HG02943 (cell line): ENCODE data around the gene TTLL6.
"Not testable (repeated sequence)": the region's sequence is repeated elsewhere in the genome, so short reads cannot be mapped to it uniquely, and the experiment has no call there.

Experiments used
- ATAC-seq: cut with Tn5 transposase; IDR thresholded peaks from one replicate; pipeline ENCODE4 v1.9.1; 2021; ENCODE audit warnings: mild to moderate bottlenecking, low read depth, moderate library complexity; ENCODE audit not compliant: unreplicated experiment

TTLL6 gene

DNA sequence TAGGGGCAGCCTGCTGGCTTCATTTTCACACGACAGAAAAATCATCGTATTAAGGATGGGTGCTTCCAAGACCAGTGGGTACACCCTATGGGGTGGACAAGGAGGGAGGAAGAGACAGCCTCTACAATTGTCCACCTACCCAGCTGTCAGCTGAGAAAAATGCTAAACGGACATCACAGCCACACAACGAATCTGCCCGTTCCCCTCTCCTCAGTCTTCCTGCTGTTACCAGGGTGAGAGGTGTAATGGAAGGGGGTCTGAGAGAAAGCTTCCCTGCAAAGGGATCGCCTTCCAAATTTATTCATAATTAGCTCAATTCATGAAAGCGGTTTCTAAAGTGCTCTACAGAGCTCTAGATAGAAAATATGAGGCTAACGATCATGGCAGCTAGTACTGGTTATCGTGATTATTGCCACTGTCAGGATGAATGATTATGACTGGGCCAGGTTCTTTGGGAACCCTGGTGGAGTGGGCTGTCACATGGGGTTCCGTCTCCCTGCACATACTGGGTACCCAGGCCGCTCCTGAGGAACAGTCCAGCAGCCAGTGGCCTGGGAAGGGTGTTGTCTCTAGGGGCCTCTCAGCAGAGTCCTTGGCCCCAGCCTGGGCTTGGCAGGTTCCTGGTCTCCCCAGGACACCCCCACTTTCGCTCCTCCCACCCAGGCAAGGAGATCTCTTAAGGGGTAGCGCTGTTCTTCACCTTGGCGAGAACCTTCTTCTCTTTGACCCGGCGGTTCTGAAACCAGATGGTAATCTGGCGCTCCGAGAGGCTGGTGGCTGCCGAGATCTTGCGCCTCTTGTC is 90.7 kb downstream of the TTLL6 start:
- no peak for ATAC-seq

DNA sequence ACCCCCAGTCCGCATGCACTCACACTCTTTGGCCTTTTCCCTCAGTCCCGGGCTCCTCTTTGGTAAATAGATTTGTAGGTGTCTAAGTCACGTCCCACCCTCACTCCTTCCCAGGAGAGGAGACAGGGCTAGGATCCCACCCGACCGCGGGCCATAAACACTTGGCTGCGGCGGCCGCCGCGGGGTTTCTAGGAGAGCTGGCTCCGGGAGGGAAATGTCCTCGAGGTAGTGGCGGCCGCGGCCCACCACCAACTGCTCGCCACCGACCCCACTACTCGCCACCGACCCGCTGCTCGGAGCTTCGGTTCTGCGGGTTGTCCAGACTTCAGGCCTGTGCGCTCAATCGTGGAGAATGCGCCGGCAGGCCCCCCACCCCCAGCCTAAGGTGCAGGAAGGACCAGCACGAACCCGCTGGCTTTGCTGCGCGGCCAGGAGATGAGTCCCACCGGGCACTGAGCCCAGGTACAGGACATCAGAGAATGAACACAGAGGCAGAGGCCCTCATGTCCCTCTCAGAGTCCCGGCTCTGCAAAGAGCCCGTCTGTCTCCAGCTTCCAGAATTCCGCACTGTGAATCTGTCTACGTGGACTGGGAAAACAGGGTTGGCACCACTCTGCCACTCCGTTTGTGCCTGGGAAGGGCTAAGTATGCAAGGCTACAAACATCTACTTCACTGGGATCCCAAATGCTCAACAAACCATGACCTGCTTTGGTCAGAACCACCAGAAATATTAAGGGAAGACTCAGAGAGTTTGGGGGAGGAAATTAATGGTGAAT is 91.6 kb downstream of the TTLL6 start:
- no peak for ATAC-seq

DNA sequence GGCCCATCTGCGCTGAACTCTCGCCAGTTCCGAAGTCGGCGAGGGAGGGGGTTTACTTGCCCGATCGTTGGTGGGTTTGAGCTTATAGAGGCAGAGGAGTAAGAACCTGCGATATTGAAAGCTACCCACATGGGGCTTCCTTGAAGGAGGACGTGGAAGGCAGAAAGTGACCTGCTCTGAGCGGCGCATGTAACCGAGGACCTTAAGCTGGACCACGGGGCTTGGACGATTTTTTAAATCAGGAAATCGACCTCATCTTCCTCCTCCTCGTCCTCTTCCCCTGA is 92.1 kb downstream of the TTLL6 start:
- no peak for ATAC-seq

DNA sequence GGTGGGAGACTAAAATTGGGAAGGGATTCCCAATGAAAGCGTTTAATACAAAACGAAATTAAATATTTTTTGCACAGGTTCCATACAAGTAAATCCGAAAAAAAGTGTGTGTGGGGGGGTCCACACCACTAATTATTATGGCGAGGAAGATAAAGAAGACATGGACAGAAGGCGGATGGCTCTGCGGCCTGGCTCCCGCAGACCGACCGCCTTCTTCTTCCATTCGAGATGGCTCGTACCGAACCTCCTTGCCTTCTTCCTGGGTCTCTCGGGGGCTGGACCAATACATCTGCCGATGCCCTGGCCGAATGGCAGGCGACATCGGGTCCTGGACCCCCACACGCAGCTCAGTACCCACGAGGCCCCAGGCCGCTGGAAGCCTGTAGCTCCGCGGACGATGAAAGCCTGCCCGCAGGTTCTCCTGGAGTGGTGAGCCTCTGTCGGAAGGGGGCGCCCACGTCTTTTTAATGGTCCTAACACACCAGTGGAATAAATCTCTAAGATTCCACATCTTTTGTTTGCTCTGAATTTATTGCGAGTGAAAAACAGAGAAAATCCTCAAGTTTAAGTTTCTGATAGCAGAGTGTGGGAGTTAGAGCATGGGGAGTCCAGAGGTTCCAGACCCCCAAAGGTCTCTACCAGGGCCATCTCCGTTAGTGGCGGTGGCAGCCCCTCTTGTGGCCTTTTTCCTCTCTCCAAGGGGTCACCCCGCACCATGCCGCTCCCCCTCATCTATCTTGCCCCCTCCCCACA is 92.6 kb downstream of the TTLL6 start:
- ATAC-seq, result no peak

DNA sequence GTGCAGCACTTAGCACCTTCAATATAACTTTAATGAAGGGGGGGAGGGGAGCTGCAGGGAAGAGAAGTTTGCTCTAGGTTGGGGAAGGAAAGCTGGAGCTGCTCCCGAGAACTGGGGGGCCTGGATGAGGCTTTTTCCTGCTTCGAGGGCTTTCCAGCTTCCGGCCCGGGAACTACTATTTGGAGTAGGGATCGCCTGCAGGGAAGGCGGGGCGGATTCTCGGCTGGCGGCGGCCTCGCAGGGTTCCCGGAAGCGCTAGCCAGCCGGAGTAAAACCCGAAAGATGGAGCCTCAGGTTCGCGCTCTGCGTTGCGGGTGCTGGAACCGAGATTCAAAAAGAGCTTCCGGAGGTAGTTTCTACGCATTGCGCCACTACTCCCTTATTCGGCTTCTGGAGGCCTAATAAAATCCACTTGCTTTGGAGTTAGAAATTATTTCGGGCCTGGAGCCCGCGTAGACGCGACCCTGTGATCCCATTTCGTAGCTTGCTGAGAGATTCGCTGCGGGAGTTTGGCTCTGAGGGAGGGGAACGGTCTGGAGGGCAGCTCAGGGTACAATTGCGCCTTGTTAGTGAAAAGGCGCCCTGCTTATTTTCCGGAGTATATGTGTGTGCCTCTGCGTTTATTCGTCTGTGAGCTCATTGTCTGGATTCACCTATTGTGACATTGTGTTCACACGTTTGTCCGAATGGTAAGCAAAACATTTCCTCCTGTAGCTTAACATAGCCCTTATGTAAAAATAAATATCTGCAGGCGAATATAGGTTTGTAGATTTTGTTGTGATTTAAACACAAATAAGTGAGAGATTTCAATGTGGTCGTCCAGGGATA is 93.4 kb downstream of the TTLL6 start:
- no peak for ATAC-seq

DNA sequence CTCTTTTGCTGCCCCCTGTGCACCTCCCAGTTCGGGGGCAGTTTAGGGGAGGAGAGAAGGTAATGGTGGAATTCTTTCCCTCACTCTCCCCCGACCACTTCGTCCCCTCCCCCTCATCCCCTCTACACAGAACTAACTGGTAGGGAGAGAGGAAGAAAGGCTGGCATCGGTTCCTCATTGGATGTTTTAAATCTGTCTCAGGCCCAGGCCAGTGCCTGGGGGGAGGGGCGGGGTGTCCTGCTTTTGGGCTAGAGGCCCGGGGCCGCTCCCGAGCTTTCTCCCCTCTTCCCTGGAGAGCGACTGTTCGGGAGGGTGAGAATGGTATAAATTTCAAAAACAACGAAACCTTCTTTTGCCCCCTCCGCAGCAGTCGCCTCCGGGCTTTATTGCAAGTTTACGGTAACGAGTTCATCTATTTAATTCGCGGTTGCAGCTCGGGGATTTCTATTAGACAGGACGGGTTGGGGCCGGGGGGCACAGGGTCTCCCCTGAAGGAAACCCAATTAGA is 94.1 kb downstream of the TTLL6 start, which contains the start of gene PRAC2:
Gene PRAC2 (plus strand): TSS at position 271 of the 508 bp plus-strand sequence. CDS start 1,226 bp downstream, outside the sequence.
- no peak for ATAC-seq

DNA sequence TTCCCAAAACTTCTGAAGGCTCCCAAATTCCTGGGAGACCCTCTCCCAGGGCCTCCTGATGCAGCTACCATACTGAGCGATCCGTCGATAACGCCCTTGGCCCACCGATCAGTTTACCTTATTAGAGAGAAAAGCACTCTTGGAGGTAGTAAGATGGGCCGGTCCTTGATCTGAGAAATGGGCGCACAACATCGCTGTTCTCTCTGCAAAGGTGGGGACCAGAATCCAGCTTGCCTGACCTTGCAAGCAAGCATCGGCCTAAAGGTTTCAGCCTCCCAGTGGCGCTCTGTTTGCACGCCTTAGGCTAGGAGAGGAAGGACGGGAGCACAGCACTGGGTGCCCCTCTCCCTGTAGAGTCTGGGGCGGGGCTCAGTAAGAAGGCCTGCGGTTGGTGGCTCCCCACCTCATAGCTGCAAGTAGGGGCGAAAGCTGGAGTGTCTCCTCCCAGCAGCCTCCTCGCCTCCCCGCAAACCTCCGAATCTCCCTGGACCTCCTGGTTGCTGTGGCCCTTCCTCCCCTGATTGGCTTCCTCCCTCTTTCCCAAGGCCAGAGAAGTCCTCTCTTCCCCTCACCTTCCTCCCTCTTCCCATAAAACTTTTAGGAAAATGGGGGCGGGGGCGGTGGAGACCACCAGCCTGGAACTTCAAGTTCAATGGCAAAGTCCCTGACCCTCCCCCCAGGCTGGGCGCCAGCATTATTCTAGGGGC is 94.7 kb downstream of the TTLL6 start, which contains the start of gene PRAC1:
Gene PRAC1 (minus strand): TSS at position 318 of the 707 bp plus-strand sequence. CDS start 126 bp downstream, at position 192.
- ATAC-seq, result no peak

DNA sequence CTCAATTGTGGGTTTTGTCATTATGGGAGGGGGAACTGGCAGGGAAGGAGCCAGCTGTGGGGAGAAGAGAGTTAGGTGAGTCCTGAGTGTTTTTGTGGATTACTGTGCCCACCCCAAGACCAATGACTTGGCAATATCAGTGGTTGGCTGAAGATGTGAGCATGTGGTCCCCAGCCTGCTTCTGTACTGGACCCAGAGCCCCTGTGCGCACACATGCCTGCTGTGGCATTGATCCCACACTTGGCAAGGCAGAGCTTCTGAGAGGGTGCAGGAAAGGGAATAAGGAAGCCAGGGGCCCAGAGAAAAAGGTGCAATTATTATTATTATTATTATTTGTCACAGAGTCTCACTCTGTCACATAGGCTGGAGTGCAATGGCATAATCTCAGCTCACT is 96.0 kb downstream of the TTLL6 start:
- no peak for ATAC-seq

DNA sequence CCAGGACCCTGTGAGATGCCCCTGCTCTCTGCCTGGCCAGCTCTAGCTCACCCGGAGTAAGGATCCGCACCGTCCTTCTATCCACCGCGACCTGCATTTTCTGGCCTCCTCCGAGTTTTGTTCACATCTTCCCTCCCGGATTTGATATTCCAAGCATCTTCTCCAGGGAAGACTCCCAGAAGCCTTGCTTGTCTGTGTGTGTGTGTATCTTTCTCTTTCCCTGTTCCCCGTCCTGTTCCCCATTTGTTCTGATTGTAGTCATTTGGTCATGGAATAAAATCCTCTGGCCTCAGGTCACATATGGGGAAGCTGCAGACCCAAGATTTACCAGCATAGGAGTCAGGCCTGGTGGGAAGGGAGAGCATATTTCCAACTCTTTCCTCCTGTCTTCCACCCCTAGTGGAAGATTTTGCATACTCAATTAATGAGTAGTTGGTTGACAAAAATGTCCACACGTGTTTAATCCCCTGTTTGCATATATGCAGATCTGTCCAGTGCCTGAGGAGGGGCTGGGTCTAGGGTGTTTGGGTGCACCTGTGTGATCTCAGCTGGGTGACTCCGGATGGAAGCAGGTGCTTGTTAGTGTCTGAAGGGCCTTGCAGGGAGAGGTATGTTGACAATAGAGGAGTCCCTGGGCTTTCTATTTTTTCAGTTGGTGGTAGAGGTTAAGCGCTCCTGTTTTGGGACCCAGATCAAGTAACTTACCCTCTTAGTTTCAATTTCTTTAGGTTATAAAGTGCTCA is 96.6 kb downstream of the TTLL6 start:
- no peak for ATAC-seq

DNA sequence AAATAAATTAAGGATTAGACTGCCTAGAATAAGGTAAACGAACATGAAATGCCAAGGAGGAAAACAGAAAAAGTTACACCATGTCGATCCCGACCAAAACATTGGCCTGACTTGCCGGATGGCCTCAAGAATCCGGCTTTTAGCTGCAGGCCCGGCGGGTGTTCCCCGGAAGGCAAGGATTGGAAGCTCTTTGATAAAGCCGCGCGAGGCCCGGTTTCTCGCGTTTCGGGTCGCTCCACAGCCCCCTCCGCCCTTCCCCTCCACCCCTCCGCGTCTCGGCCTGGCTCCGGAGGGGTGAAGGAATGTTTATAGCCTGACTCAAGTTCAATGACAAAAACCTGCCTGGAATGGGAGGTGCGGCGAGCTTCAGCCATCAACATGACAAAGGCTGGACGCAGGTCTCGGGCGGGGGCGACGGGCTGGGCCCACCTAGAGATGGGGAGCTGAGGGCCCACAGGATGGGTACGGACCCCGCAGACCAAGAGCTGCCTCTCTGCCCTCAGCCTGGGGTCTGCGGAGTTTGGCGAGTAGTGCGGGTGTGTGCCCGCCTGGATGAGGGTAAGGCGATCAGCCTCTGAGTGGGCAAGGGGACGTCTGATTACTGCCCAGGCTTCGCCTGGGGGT is 97.3 kb downstream of the TTLL6 start:
- ATAC-seq, result no peak

DNA sequence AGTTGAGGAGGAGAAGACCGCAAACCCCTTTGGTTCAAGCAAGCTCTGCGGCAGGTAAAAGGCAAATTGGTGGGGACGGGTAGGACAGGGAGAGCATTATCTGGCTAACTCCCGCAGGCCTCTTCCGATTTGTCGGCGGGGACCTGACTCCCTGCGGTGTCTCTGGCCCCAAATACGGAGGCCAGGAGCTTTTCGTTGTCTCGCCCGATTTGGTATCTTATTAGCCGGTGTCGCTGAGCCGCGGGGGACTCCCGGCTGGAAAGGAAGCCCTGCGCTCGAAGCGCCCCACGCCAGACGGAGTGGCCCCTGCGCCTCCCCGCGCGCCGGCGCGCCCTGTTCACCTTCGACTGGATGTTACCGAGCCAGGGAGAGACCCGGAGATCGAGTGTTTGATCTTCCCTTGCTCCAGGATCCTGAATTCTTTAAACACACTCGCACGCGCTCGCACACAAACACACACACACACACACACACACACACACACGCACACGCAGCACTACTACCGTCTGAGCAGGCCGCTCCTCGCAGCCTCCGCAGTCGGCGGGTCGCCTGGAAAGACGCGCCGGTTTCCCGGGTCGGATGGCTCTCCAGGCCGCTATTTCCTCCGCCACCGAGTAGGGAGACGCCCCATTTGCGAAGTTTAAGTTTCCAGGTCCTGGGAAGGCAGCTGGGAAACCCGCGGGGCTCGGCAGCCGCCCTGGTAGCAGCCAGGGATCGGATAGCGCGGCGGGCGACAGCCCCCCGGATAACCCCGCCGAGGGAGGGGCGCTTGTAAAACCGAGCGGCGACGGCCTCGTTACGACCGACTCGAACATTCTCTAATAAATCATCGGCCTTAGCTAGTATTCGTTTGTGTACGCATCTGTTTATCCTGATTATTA is 98.0 kb downstream of the TTLL6 start:
- no peak for ATAC-seq

DNA sequence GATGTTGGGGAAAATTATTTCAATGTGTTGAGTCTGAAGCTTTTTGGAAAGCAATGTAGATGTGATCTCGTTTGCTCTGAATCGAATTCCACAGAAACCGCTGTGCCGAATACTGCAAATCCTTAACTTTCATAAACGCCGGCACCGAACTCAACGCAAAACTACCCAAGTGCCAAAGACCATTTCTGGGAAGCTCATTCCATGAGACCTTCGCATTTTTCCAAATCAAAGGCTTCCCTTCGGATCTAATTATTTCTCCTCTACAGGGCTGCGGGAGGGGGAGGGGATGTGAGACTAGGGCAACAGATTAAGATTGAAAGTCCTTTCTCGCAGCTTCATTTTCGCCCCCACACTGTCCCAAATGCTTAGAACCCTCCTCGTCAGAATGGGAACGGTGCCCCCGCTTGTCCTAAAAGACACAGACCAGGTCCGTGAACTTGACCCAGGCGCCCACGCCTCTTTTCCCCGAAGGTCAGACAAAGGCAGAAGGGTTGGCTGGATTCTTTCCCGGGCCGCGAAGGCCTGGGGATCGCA is 98.7 kb downstream of the TTLL6 start:
- no peak for ATAC-seq

DNA sequence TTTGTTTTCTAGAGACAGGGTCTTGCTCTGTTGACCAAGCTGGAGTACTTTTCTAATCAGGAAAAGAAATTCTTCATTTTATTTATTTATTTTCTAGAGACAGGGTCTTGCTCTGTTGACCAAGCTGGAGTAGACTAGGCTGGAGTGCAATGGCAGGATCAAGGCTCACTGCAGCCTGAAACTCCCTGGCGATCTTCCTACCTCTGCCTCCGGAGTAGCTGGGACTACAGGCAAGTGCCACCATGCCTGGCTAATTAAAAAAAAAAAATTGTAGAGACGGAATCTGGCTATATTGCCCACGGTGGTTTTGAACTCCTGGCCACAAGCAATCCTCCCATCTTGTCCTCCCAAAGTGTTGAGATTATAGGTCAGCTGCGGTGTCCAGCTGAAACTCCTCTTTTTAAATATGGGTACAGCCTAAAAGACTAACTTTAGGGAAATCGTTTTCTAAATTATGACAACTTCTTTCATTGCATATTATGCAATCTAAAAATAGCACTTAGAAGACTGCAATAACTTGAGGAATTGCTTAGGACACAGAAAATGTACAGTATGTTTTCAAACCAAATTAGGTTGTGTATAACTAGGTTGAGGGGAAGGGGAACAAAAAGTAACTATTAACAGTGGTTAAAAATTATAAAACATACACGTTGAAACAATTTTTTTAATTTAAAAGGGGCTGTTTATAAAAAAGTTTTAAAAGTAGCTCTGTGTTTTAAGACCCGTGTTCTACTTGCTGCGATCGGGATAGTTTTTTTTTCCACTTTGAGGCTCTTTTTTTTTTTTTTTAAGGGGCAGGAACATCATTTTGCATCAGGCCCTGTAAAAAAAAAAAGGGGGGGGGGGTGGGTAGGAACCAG is 99.4 kb downstream of the TTLL6 start:
- no peak for ATAC-seq

DNA sequence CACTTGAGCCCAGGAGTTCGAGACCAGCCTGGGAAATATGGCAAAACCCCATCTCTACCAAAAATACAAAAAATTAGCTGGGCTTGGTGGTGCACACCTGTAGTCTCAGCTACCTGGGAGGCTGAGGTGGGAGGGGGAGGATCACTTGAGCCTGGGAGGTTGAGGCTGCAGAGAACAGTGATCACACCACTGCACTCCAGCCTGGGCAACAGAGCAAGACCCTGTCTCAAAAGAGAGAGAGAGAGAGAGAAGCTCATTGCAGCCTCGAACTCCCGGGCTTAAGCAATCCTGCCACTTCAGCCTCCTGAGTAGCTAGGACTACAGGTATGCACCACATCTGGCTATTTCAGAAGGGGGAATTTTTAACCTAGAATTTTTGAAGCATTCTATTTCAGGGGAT is 100.5 kb downstream of the TTLL6 start:
- ATAC-seq, result not testable (repeated sequence)

DNA sequence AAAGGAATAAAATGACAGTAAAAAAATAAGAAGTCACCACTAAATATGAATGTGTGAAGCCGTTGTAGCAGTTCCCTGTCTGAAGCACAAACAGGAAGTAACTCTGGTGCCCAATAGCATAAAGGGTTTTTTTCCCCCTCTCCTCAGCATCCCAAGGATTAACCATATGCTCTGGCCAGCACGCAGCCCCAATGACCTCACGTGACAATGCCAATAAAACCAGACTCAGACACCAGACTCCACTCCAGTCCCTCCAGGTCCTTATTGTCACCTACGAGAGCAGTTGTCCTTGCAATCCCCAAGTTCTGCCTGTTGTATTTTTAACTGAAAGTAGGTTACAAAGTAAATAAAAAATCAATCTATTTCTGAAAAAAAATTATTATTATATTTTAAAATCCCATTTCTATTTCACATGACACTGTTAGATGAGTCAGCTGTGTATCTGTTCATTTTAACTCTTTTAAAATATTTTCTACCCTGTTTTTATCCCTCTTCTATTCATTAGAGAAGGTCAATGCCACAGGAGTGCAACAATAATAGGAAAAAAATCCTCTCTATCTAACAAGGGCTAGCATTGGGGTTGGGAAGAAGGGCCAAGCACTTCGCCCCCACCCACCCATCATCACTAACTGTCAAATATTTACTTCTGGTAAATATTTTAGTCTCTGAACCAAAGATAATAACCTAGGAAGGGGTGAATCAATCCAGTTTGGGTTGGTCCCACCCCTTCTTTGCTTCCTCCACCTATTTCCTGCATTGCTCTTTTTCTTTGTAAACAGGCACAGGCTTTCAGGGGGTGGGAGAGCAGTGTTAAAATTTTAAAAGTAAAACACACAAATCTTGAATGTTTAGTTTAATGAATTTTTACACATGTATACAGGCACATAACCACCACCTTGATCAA is 101.3 kb downstream of the TTLL6 start:
- ATAC-seq, result no peak
